HFF-Myc (cell line): ENCODE measurements around the gene RAB20.

Experiments
- DNase-seq: peaks from one replicate; pipeline ENCODE4 v3.0.0-alpha.2; 2011; ENCODE audit warnings: low read depth; ENCODE audit errors: extremely low read depth
- H3K4me3 ChIP-seq: replicated peaks from 2 replicates; pipeline ENCODE4 v1.5.1; 2011; ENCODE audit warnings: low read depth, mild to moderate bottlenecking, control low read depth, low read length
- TF ChIP-seq, protein P1 (sequence below): IDR thresholded peaks from 2 replicates; pipeline ENCODE4 v1.5.1; 2012; ENCODE audit warnings: mild to moderate bottlenecking, low read depth, low read length, control low read depth; ENCODE audit errors: missing control alignments

RAB20 gene

DNA sequence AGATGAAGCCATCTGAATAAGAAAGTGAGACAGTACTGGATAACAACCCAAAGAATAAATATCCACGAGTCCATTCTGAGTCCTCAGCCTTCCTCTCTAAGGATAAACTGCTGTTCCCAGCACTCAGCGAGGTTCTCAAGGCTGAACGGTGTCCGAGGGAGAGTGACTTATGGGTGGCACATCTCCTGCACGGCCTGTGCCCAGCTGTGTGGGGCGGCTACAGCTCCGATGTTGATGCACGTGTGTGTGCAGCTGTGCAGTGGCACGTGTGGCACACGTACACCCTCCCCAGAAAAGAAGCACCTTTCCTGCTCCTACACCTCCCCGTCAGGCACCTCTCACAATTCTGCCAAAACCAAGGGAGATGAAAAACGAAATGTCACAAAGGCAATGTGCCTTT is 45.0 kb downstream of the RAB20 start:
- no peak for DNase-seq
- H3K4me3 ChIP-seq = no peak overlapping the region
- TF ChIP-seq, protein P1, sequence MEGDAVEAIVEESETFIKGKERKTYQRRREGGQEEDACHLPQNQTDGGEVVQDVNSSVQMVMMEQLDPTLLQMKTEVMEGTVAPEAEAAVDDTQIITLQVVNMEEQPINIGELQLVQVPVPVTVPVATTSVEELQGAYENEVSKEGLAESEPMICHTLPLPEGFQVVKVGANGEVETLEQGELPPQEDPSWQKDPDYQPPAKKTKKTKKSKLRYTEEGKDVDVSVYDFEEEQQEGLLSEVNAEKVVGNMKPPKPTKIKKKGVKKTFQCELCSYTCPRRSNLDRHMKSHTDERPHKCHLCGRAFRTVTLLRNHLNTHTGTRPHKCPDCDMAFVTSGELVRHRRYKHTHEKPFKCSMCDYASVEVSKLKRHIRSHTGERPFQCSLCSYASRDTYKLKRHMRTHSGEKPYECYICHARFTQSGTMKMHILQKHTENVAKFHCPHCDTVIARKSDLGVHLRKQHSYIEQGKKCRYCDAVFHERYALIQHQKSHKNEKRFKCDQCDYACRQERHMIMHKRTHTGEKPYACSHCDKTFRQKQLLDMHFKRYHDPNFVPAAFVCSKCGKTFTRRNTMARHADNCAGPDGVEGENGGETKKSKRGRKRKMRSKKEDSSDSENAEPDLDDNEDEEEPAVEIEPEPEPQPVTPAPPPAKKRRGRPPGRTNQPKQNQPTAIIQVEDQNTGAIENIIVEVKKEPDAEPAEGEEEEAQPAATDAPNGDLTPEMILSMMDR = no peak

DNA sequence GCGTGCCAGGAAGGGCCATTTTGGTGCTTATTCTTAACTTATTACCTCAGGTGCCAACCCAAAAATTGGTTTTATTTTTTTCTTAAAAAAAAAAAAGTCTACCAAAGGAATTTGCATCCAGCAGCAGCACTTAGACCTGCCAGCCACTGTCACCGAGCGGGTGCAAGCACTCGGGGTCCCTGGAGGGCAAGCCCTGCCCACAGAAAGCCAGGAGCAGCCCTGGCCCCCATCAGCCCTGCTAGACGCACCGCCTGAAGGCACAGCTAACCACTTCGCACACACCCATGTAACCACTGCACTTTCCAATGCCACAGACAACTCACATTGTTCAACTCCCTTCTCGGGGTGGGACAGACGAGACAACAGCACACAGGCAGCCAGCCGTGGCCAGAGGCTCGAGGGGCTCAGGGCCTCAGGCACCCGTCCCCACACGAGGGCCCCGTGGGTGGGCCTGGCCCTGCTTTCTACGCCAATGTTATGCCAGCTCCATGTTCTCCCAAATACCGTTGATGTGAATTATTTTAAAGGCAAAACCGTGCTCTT is 49.3 kb downstream of the RAB20 start:
- no peak overlapping the region for H3K4me3 ChIP-seq
- TF ChIP-seq, protein P1 = no peak
- no peak for DNase-seq

DNA sequence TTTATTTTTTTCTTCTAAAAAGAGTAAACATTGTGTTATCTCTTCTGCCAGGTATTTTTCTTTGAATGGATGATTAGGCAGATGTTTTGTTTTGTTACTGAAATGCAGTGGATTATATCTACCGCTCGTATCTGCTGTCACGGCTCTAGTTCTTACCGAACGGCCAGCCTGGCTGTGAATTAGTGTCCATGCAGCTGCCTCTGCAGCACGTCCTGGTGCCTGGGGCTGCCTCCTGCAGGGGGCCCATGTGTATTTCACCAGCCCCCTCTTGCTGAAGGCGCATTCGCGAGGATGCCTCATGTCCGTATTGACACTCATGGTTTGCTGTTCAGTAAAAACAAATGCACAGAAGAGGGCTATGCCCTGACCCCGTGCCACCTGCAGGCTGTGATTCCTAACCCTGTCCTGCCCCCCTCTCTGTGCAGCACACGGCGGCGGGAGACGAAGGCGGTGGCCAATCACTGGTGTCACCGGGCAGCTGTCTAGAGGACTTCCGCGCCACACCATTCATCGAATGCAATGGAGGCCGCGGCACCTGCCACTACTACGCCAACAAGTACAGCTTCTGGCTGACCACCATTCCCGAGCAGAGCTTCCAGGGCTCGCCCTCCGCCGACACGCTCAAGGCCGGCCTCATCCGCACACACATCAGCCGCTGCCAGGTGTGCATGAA is 49.9 kb downstream of the RAB20 start:
- no peak for DNase-seq
- no peak overlapping the region for H3K4me3 ChIP-seq
- TF ChIP-seq, protein P1 = no peak

DNA sequence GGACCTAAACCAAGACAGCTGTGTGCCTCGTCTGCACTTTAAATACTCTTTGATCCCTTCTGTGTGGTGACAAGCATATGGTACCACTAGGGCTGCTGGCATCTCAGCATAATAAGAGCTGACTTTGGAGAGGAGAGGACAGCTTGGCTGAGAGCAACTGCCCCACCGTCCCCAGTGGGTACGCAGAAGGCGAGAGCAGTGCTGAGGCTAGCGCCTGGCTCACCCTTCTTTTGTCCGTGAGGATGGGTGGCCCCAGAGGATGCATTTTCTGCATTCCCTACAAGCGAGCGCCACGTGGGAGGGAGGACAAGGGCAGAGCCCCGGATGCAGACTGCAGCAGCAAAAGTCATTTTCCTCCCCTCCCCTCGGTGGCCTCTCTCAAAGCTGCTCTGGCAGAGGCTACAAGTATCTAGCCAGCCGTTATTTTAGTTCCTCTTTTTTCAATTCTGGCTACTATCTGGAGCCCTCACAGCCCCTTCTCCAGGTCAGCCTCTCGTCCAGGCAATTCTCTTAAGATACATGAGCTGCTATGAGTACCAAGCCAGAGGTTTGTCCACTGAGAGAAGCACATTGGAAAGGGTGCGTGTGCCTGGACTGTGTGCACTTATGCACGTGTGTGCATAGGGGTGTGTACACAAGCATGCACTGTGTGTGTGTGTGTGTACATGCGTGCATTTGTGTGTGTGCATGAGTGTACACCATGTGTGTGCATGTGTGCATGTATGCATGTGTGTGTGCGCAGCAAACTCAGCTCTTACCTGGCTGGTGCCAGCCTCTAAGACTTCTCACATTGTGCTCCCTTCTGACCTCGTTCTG is 51.3 kb downstream of the RAB20 start:
- TF ChIP-seq, protein P1 = no peak
- DNase-seq = no peak

DNA sequence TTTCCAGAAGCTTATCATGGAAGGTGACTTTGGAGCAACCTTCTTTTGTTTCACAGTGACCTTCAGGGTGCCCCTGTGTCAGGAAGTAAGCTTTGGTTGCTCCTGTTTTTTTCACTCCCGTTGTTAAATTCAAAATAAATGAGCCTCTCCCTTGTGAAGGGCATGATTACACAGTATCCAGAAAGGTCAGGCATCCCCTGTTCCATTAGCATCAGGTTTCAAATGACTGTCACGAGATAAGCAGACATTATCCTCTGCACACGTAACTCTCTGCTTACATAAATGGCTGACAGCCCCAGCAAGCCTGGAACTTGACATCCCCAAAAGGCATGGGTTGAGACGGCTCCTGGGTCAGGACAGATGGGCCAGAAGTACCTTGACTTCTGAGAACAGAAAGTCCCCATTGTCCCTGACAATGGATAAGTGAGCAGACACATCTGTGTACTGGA is 52.0 kb downstream of the RAB20 start:
- TF ChIP-seq, protein P1 = no peak

More for the DNA sequence above, 51.3 kb downstream of the RAB20 start:
- no peak overlapping the region for H3K4me3 ChIP-seq

DNA sequence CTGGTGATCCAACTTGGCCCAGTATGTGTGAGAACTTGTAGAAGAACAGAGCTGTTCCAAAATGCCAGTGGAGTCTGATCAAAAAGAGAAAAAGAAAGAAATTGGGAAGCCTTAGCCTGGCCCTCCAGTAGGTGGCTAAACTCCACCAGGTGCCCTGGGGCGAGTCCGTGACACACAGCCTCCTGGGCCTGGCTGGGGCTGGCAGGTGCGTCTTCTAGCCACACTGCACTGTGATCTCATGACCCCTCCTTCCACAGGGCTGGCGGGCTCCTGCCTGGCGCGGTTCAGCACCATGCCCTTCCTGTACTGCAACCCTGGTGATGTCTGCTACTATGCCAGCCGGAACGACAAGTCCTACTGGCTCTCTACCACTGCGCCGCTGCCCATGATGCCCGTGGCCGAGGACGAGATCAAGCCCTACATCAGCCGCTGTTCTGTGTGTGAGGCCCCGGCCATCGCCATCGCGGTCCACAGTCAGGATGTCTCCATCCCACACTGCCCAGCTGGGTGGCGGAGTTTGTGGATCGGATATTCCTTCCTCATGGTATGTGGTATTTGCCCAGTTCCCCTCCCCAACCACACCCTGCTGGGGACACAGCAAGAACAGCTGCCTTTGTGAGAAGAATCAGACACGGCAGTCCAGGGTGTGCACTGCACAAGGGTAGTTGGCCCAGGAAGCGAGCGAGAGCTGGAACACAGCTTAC is 53.7 kb downstream of the RAB20 start:
- H3K4me3 ChIP-seq = no peak overlapping the region
- TF ChIP-seq, protein P1 = no peak
- no peak for DNase-seq

More for the DNA sequence above, 52.0 kb downstream of the RAB20 start:
- no peak for DNase-seq
- no peak overlapping the region for H3K4me3 ChIP-seq
